ENCODE results near the gene TBC1D22A.

DNA sequence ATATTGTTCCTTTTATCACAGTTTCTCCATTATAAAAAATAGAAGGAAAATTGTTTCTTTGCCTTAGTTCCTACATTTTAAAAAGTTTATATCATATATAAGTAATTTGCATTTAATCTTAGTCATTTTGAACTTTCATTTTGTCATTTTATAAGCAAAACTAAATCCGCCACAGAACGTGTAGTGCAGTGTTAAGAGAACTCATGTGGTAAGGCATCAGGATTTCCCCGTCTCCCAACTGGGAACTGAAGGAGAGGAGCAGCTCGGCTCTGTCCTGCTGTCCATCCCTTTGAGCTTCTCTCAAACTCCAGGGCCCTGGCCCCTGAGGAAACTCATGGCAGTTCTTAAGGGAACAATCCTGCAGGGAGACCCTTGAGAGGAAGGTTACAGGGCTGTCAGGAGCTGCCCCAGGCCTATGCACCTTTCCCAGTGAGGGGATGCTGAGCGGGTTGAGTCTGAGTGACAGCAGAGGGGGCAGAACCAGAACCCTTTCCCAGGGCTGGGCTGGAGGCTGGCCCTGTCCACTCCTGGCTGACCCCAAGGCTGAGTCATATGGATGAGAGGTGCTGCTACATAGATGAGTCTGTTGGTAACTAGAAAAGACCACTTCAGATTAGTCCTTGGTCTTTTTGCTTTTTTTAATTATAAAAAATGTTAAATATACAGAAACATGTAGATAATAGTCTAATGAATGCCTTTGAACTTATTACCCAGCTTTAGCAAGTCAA is 333.1 kb downstream of the TBC1D22A start:
- TF ChIP-seq, protein P1, sequence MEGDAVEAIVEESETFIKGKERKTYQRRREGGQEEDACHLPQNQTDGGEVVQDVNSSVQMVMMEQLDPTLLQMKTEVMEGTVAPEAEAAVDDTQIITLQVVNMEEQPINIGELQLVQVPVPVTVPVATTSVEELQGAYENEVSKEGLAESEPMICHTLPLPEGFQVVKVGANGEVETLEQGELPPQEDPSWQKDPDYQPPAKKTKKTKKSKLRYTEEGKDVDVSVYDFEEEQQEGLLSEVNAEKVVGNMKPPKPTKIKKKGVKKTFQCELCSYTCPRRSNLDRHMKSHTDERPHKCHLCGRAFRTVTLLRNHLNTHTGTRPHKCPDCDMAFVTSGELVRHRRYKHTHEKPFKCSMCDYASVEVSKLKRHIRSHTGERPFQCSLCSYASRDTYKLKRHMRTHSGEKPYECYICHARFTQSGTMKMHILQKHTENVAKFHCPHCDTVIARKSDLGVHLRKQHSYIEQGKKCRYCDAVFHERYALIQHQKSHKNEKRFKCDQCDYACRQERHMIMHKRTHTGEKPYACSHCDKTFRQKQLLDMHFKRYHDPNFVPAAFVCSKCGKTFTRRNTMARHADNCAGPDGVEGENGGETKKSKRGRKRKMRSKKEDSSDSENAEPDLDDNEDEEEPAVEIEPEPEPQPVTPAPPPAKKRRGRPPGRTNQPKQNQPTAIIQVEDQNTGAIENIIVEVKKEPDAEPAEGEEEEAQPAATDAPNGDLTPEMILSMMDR (IDR thresholded peaks at IDR 0.05) = no peak
- TF ChIP-seq POLR2A (IDR thresholded peaks at IDR 0.05) = no peak
